Measurements from ENCODE around the gene OR51D1. TPM values are rescaled to one million over a fixed set of nuclear protein-coding genes. Genes with fewer than 3 reads are reported as not detected.

Gene OR51D1
- total RNA-seq, 1 donor from 2014 or later, result not detected

Other genes with a start within 250 kb of the OR51D1 start
- gene TRIM21, start 243.8 kb upstream of the OR51D1 start, total RNA-seq, result 4.9 TPM
- not detected for gene OR52K2, start 188.2 kb upstream of the OR51D1 start, total RNA-seq
- gene OR52K1, start 154.8 kb upstream of the OR51D1 start, total RNA-seq, result not detected
- gene OR52M1, start 92.3 kb upstream of the OR51D1 start, total RNA-seq, result not detected
- gene OR52I2, start 55.7 kb upstream of the OR51D1 start, total RNA-seq, result not detected
- not detected for gene OR52I1, start 43.4 kb upstream of the OR51D1 start, total RNA-seq
- gene TRIM68, start 29.2 kb upstream of the OR51D1 start, total RNA-seq, result 10.2 TPM
- gene OR51E1, start 6.5 kb downstream of the OR51D1 start, total RNA-seq, result 0.41 TPM
- gene OR51E2, start 60.4 kb downstream of the OR51D1 start, total RNA-seq, result under 0.01 TPM
- not detected for gene MMP26, start 67.3 kb downstream of the OR51D1 start, total RNA-seq
- not detected for gene OR51F1, start 132.5 kb downstream of the OR51D1 start, total RNA-seq
- not detected for gene OR52R1, start 166.9 kb downstream of the OR51D1 start, total RNA-seq
- gene OR51F2, start 183.8 kb downstream of the OR51D1 start, total RNA-seq, result not detected
- not detected for gene OR51S1, start 211.7 kb downstream of the OR51D1 start, total RNA-seq
- not detected for gene OR51T1, start 244.4 kb downstream of the OR51D1 start, total RNA-seq